HG03521 (cell line): ENCODE measurements around the gene MYL11.

Experiments used
- ATAC-seq: cut with Tn5 transposase; IDR thresholded peaks from one replicate; pipeline ENCODE4 v1.9.1; 2021; ENCODE audit warnings: mild to moderate bottlenecking, moderate library complexity; ENCODE audit not compliant: unreplicated experiment

The MYL11 gene

GRCh38 chr16:30416624-30417528 is 42.3 kb downstream of the MYL11 start:
- no peak for ATAC-seq

DNA sequence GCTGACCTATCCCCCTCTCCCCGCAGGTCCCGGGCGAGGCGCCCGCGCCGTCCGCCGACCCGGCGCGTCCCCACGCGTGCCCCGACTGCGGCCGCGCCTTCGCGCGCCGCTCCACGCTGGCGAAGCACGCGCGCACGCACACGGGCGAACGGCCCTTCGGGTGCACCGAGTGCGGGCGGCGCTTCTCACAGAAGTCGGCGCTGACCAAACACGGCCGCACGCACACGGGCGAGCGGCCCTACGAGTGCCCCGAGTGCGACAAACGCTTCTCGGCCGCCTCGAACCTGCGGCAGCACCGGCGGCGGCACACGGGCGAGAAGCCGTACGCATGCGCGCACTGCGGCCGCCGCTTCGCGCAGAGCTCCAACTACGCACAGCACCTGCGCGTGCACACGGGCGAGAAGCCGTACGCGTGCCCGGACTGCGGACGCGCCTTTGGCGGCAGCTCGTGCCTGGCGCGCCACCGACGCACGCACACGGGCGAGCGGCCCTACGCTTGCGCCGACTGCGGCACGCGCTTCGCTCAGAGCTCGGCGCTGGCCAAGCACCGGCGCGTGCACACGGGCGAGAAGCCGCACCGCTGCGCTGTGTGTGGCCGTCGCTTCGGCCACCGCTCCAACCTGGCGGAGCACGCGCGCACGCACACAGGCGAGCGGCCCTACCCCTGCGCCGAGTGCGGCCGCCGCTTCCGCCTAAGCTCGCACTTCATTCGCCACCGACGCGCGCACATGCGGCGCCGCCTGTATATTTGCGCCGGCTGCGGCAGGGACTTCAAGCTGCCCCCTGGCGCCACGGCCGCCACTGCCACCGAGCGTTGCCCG is 43.1 kb downstream of the MYL11 start:
- ATAC-seq, result peak; percentile 80

GRCh38 chr16:30418350-30419181 is 44.0 kb downstream of the MYL11 start:
- no peak for ATAC-seq

DNA sequence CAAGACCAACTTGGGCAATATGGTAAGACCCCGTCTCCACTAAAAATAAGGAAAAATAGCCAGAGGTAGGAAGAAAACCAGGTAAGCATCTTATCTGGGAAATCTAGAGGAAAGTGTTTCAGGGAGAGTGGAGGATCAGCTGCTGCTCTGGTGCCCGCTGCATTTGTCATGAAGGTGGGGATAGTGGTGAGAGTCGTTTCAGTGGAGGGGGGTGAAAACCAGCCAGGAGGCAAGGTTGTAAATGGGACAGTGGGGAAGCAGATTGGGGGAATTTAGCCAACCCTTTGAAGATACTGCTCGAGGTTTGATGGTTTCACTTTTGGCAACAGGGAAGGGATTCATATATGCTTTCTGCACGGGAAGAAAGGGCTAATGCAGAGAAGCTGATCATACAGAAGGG is 46.4 kb downstream of the MYL11 start:
- no peak for ATAC-seq
